NCI-H748 (cell line): Measurements from ENCODE around the gene PUDP.
"Not testable (repeated sequence)": the region's sequence is repeated elsewhere in the genome, so short reads cannot be mapped to it uniquely, and the experiment has no call there.

Experiments
- DNase-seq: peaks from one replicate; lab custom pipeline; 2025; ENCODE audit not compliant: unreplicated experiment; lab: John Stamatoyannopoulos, UW

Gene PUDP

DNA sequence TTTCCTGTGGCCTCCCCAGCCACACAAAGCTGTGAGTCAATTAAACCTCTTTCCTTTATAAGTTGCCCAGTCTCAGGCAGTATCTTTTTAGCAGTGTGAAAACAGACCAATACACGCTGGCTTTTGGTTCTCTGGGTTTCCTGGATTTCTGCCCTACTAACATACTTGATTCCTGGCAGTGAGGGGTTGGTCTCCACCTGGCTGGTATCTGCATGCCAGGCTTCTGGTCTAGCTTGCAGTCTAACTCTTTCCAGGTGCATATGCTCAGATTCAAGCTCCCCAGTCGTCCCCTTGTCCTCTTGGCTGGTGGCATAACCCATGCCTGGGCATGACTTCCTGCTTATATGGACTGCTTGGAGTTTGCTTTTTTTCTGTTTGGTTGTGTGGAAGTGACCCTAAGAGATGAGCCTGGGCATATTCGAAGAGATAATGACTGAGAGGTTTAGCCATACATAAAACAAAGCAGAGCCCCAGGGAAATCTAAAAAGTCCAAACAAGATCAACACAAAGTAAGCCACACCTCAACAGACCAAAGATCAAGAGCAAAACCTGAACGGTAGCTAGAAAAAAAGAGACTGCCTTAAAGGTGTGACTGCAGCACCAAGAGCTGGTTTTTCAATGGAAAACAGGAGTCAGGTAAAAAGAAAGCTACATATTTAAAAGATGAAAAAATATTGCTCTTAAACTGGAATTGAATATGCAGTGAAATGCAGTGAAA, 102.6 kb downstream of the PUDP start:
- no peak for DNase-seq

DNA sequence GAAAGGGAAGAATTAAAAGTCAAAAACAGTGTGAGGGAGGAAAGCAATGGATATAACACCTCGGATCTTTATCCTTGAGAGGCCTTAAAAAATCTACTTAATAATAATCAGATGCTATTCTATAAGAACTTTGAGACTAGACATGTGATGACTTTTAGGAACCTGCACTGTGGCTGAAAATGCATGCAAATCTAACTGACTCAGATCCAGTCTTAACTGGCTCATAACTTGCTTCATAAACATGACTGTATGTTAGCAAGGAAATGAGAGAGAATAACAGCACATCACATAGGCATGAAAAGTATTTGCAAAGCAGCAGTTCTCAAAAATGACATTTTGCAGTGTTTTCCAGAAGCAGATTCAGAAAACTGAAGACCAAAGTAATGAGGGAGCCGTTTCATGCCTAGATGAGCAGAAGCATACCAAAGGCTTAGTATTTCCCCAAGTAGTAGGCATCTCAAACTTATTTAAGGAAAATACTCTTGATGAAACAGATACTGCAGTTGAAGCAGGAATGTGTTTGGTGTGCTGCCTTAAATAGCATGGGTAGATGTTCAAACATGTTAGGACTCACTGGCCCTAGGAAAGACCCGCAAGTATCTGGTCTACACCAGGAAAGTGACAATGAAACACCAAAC, 104.0 kb downstream of the PUDP start:
- not testable (repeated sequence) for DNase-seq

DNA sequence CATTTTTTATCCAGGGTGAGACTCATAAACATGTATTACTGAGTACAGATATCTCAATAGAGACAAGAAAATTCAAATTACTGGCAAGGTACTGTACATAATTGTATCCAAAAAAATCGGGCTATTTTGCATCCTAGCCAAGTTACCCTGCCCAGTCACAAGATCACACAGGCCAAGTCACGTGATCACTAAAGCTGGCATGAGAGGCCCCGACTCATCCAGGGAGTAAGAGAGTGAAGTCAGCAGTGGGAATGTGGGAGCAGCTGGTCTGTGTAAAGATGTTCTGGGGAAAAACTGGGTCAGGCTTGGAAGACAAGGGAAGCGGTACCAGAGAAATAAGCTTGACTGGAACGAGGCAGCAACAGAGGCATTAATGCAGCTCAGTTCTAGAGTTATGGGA, 119.7 kb downstream of the PUDP start:
- no peak for DNase-seq

DNA sequence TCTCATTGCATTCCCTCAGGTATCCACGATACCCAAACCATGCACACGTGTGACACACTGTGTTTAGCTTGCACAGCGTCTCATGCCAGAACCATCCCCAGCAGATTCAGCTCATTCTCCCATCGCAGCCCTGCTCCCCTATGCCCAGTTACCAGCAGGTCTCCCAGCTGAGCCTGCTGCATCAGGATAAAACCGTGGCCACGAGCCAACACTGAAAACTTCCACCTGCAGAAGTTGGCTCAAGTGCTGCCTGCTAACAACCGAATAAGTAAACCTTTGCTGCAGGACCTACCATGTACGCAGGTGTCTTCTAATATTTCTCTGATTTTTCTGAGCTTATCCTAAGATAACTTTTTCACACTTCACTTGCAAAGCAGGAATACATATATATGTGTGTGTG, 120.9 kb downstream of the PUDP start:
- DNase-seq = no peak

DNA sequence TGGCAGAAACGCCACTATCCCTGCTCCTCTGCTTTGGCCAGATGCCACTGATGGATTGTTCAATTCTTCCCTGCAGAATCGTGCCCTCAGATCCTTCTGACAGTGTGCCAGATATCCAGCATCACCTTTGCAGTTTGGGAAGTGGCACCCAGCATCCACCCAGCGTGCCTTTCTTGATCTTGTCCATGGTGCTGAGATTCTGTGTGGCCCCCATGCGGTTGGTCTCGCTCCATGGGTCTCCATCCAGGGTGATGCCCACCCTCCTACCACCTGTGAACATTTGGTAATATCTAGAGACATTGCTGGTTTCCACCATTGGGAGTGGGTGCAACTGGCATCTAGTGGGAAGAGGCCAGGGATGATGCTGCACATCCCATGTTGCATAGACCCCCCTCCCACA, 121.6 kb downstream of the PUDP start:
- not testable (repeated sequence) for DNase-seq

DNA sequence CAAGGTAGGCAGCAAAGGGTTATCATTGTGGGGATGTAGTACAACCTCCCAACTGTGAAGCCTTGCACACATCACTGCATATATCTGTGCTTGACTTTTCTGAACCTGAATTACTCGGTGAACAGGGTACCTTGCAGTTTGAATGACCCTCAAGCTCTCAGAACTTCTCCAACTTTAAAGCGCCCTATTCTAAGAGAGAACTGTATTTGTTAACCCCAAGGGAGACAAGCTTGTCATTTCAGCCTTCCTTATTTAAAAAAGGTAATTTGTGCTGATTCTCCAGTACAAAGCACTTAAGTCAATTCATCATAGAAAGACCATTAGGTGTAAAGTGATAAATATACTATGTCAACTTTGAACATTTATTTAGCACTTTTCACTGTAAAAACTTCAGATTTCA, 122.5 kb downstream of the PUDP start:
- no peak for DNase-seq

DNA sequence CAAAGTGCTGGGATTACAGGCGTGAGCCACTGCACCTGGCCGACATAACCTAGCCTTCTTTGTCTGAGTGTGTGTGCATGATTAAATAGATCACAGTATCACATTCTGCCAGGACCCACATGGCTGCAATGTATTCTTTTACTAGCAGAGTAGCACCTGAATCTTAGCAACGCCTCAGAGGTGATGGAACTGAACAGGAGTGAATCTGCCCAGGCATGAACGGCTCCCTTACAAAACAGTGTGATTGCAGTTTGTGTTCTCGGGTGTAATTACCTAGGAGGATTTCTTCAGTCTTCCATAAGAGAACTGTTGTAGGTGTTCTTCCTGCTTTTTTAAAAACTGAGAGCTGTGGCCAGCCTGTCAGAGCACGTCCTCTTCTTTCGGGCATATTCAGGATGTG, 123.1 kb downstream of the PUDP start:
- no peak for DNase-seq

DNA sequence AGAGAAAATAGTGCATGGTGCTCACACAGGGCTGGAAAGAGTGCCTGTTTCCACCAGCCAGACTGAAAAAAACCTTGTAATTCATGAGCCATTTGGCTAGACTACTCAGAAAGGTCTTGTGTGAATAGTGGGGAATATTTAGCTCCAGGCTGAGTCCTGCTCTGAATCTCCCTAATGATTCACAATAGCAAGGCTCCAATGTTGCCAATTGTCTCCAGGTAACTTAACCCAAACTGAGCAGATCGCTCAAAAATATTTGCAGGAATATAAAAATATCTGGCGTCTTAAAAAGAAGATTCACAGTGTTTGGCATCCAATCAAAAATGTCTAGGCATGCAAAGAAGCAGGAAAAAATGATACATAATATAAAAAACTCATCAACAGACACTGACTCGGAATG, 125.0 kb downstream of the PUDP start:
- not testable (repeated sequence) for DNase-seq

DNA sequence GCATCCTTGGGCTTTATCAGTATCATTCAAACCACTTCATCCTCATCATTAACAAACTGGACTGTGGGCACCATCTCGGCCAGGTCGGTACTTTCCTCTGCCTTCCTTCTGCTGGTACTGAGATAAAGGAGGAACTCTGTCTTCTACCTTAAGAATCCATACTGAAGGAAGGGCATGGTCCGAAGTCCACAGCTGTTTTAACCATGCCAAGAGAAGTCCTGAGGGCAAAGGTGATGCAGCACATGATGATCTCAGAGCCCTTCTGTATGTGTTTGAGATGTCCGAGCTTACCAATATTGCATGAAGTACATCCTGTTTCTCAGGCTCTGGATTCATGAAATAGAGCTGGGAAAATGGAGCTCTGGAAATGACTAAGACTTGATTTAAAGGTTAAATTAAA, 126.0 kb downstream of the PUDP start:
- no peak for DNase-seq

DNA sequence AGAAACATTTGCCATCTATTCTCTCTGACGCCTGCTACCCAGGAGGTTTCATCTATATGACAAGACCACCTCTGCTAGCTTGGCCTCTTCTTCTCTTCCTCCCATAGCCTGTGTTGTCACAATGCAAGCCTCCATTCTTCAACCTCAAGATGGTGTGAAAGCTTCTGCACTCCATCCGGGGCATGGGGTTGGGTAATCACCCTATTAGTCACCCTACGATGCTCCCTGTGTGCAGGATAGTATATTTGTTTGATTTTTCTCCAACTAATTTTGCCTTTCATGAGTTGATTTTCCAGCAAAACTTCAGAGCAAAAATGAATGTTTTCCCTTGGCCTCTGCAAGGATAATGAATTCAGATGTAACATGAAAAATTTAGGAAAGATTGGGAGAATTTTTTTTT, 128.4 kb downstream of the PUDP start:
- DNase-seq = no peak

DNA sequence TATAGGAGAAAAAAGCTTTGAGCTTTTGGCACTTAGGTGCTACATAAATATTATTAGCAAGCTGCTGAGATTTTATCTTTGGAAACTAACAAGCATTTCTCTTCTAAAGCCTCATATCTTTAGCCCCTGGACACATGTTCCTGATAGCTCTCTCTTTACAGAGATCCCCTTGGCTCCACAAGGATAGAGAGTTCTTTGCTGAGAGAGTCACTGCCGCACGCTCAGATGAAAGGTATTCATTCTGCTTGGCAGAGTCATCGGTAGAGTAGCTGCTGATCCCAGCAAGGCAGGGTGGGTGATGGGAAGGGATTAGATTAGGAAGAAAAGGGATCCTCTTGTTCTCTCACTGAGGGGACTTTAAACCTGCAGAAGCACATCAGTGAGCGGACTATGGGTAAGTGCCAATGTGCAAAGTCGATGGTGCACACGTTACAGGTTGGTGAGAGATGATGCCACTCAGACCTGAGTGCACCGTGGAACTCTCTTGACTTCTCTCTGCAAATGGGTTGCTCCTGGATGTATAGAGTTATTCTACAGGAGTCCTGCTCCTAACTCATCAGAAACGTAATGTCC, 135.6 kb downstream of the PUDP start:
- DNase-seq = not testable (repeated sequence)

DNA sequence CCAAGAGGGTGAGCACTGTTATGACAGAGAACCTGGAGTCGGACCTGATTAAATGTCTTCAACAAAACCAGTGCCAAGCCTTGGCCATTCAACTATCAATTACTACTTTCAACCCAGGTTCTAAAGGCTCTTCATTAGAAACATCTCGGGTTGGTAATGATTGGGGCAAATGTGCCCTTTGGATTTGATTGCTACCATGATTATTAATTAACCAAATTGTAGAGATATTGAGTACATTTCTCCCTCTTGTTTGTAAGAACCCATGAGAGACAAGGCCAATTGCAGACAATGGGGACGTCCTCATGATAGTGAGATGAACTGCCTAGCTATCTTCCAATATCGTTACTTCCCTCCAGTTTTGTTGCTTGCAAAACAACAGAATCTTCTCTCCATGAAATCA, 137.1 kb downstream of the PUDP start:
- not testable (repeated sequence) for DNase-seq

DNA sequence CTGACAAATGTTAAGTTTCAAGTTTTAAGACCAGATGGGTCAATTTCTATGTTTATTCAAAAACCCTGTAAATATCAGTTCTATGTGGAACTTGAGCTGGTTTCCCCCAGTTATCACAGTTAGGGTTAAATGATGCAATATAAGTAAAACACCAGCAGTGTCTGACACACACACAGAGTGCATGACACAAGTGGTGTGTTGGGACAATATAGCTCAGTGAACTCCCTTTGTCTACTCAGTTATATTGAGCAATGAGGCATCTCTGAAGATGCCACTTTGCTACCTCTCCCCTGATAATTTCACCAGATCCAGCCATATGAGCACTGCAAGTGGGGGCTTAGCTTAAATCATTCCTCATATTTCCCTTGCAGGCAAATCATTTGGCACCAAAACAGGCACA, 140.6 kb downstream of the PUDP start:
- not testable (repeated sequence) for DNase-seq
